Calu3 (cell line): ENCODE data around the gene HEATR5A. TPM values are rescaled to one million over a fixed set of nuclear protein-coding genes. Genes with fewer than 3 reads are reported as not detected.

ENCODE experiments used
- BruUV-seq: library from RNA; stranded (reverse); fragments of 400-500 nt; replicated peaks from 2 replicates; lab custom pipeline; 2021; lab: Mats Ljungman, UMichigan
- CTCF ChIA-PET: fragments of 300-600 bp; sonication (Branson Sonifier 250); formaldehyde crosslinking; loops from one replicate; lab custom pipeline; 2022; ENCODE audit warnings: antibody characterized with exemption; lab: Charles Lee
- DNase-seq: peaks from one replicate; pipeline ENCODE4 v3.0.0; 2022
- H3K27ac Mint-ChIP-seq: one replicate; pipeline ENCODE4 v1.8.0; 2022; ENCODE audit warnings: mixed read lengths; ENCODE audit not compliant: unreplicated experiment
- H3K27me3 Mint-ChIP-seq: one replicate; pipeline ENCODE4 v1.8.0; 2022; ENCODE audit warnings: mixed read lengths; ENCODE audit not compliant: unreplicated experiment
- H3K36me3 Mint-ChIP-seq: one replicate; pipeline ENCODE4 v1.8.0; 2022; ENCODE audit warnings: mild to moderate bottlenecking, moderate library complexity, mixed read lengths; ENCODE audit not compliant: insufficient read depth, unreplicated experiment
- H3K4me1 Mint-ChIP-seq: one replicate; pipeline ENCODE4 v1.8.0; 2022; ENCODE audit warnings: mild to moderate bottlenecking, low read depth, mixed read lengths; ENCODE audit not compliant: unreplicated experiment
- H3K4me3 Mint-ChIP-seq: one replicate; pipeline ENCODE4 v1.8.0; 2022; ENCODE audit warnings: mild to moderate bottlenecking, low read depth, moderate library complexity, mixed read lengths; ENCODE audit not compliant: unreplicated experiment
- H3K9me3 Mint-ChIP-seq: one replicate; pipeline ENCODE4 v1.8.0; 2022; ENCODE audit warnings: low read depth, mixed read lengths; ENCODE audit not compliant: unreplicated experiment
- CTCF ChIP-seq: fragments of 200-600 bp; IDR thresholded peaks from one replicate; pipeline ENCODE4 v1.8.0; 2022; ENCODE audit warnings: antibody characterized with exemption; ENCODE audit not compliant: unreplicated experiment
- intact Hi-C: fragments of 100-400 bp; cut with micrococcal nuclease; formaldehyde crosslinking; loops from one replicate; pipeline ENCODE4 v1.10.0; 2022; ENCODE audit not compliant: unreplicated experiment
- total RNA-seq: library from RNA; stranded (reverse); gene quantifications from 2 replicates; pipeline ENCODE4 v1.2.3, GENCODE V29; 2022

Gene HEATR5A
- total RNA-seq, 1 experiment from 2014 or later: 28.9 TPM

GRCh38 chr14:31275731-31276130 lies 144.6 kb downstream of the HEATR5A start:
- Mint-ChIP-seq H3K4me1 (peaks cover 11% of the 10 kb centered on the region), H3K4me3 (no peak overlapping the region), H3K9me3 (peaks cover 4% of the 10 kb centered on the region), H3K36me3 (peaks cover 5% of the 10 kb centered on the region), H3K27ac (no peak overlapping the region), H3K27me3 (no peaks in the 10 kb centered on the region)
- CTCF ChIA-PET: no interaction called here
- TF ChIP-seq CTCF: no peak
- no peak for DNase-seq
- no TSS peak for BruUV-seq
- intact Hi-C loops: no loop called here

- Mint-ChIP-seq H3K4me1 (peaks cover 2% of the 10 kb centered on the region), H3K27me3 (no peaks in the 10 kb centered on the region), H3K36me3 (peaks cover 5% of the 10 kb centered on the region), H3K27ac (no peak overlapping the region), H3K9me3 (peaks cover 6% of the 10 kb centered on the region), H3K4me3 (no peak overlapping the region)
- intact Hi-C loops: no loop called here
- no TSS peak for BruUV-seq
- TF ChIP-seq CTCF: no peak
- CTCF ChIA-PET: no interaction called here
- no peak for DNase-seq
Measured at GRCh38 chr14:31271648-31272047, 148.7 kb downstream of the HEATR5A start.

GRCh38 chr14:31270196-31270772 lies 150.1 kb downstream of the HEATR5A start:
- Mint-ChIP-seq H3K27me3 (no peaks in the 10 kb centered on the region), H3K27ac (no peak overlapping the region), H3K4me3 (no peak overlapping the region), H3K36me3 (peaks cover 11% of the 10 kb centered on the region), H3K9me3 (peaks cover 3% of the 10 kb centered on the region), H3K4me1 (peaks cover 16% of the 10 kb centered on the region)
- BruUV-seq: no TSS peak
- intact Hi-C loops: no loop called here
- CTCF ChIA-PET: no interaction called here
- TF ChIP-seq CTCF: no peak
- DNase-seq: peak; percentile 13

DNA sequence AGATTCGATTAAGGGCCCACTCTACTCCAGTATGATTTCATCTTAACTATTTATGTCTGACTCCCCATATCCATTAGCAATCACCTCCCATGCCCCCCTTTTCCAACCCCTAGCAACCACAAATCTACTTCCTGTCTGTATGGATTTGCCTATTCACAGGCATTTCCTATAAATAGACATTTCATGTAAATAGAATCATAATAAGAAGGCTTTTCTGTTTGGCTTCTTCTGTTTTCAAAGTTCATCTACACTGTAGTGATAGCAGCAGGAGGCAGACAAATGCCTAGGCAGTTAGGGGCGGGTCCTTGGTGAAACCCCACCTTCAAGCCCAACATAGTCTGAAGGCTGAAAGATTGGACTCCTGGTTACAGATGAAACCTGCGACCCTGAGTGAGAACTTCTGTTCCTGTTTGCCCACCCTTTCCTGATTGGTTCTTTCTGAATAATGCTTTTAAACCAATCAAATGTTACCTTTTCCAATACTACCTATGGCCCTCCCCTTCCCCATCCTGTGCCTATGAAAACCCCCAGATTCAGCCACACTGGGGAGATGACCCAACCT lies 150.6 kb downstream of the HEATR5A start:
- H3K9me3 Mint-ChIP-seq: peaks cover 3% of the 10 kb centered on the region
- H3K4me3 Mint-ChIP-seq: no peak overlapping the region
- H3K36me3 Mint-ChIP-seq: peaks cover 7% of the 10 kb centered on the region
- H3K27ac Mint-ChIP-seq: no peak overlapping the region
- no peak for TF ChIP-seq CTCF
- BruUV-seq: no TSS peak
- CTCF ChIA-PET: no interaction called here
- H3K27me3 Mint-ChIP-seq: no peaks in the 10 kb centered on the region
- DNase-seq: no peak
- intact Hi-C loops: no loop called here
- peaks cover 19% of the 10 kb centered on the region for H3K4me1 Mint-ChIP-seq
